Activated CD4-positive, alpha-beta T cell treated with anti-CD3 and anti-CD28 coated beads, Interleukin-2, amount 50 U/mL, for 24 hours (primary cell): ENCODE results near the gene SPATA31C1.
"Not testable (repeated sequence)": the region's sequence is repeated elsewhere in the genome, so short reads cannot be mapped to it uniquely, and the experiment has no call there.

Source experiments
- DNase-seq, 2 donors: peaks; one replicate each; pipeline ENCODE4 v3.0.0-alpha.2; 2020; ENCODE audit warnings: low read depth in 1 of 2, low spot score in 1 of 2

The SPATA31C1 gene

DNA sequence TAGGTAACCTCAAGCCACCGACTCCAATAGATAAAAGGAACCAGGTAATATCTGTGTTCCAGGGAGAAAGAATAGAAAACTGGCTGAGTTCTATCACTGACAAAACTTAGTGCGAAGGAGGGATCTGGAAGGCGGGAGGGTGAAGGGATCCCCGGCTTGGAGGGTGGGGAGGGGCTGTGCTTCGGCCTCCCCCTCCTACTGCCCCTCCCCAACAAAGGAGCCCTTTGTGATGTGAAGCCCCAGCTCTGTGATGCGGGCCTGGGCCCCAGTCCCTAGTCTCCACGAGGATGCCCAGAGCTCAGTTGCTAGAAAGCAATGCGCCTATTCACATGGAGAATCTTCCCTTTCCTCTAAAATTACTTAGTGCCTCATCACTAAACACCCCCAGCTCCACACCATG is at the start of gene SPATA31C1:
Gene SPATA31C1, plus strand, starts transcription at position 301 of the 400 bp plus-strand sequence.
- DNase-seq, result not testable (repeated sequence)

DNA sequence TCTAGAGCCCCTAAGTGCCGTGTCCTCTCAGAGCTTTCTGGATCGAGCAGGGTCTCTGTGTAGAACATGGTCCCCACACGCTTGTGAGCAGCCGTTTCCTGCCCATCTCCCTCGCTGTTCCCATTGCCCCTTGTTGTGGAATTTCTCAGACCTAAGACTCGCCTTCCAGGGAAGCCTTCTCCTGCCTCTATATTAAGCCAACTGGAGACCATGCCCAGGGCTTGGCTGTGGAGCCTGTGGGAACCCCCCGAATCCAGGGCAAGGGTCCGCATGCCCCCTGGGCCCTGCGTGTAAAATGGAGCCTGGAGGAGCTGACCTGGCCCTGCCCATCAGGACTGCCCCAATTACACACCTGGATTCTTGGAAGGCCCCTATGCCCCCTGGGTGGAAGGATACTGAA is 49.6 kb upstream of the SPATA31C1 start:
- DNase-seq, result no peak

- no peak for DNase-seq
These were observed 49.1 kb upstream of the SPATA31C1 start for GRCh38 chr9:87868635-87869034.

- no peak for DNase-seq
These were observed 48.7 kb upstream of the SPATA31C1 start for GRCh38 chr9:87869082-87869481.

DNA sequence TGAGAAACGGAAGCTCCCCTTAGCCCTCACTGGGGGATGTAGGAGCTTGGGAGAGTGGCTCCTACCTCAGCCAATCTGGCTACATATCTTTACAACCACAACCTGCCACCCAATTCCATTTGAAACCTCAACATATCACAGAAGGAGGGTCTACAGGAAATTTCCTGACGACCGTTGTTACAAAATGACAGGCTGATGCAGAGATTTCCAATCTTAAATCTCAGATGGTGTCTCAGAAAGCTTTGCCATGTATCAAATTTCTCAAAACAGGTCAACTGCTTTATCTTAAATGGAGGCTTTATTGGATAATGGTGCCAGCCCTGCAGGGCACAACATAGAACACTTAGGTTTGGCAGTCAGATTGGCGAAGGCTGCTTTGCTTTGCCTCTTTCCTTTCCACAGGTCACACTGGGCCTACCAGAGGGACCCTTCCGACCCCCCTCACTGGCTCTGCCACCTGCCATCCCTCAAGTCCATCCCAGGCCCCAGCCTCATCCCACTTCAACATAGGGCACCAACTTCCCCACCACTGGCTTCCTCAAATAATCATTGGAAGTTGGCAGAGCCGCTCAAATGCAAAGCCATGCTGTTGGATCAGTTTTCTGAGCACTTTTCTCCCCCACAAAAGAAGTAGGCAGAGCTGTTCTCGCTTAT is 46.2 kb upstream of the SPATA31C1 start:
- no peak for DNase-seq

DNA sequence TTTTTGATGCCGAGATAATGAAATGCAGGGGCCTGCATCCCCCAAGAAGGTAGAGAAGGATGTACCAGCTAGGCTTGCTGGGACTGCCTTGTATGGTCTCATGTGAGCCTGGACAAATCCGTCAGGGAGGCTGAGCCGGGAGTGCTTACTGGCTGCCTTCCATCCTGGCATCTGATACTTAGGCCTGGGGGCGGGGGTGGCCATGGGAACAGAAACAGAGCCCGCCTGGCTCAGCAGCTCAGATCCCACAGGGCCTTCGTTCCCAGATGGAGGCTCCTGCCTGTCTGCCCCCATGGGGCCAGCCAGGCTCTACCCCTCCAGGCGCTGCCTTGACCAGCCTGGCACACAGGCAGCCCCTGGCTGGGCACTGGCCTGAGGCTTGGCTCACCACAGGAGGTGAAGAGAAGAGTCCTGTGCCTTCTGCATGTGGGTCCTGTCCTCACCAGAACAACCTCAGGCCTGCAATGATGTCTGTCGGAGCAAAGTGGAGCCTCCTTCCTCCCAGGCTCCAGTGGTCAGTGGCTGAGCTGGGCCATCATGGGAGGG is 45.6 kb upstream of the SPATA31C1 start:
- no peak for DNase-seq

DNA sequence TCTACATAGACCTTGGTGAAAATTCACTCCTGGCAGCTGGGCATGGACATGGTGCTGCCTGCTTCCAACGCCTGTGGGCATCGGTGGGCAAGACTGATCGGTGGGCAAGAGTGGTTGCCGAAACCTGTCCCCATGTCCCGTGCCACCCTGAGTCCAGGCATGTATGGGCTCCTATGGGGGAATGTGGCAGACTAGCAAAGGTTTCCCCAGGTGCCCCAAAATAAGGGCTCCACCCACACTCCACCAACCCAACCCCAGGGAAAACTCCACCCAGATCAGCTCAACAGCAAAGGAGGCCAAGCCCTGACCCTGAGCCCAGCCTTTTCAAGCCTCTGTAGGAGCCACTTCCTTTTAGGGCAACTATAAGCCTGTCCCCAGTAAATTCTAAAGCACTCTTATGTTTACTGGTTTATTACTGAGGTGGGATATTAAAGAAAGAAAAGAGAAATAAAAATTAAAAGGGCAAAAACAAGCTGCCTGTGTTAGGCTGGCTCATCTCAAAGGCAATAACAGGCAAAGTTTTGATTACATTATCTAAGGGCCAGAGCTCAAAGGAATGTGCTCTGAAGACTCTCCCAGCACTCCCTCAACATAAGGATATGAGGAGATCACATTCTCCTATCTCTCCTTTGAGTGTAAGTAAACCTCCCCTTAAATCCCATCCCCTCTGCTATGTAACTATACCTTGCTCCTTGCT is 44.0 kb upstream of the SPATA31C1 start:
- DNase-seq, result no peak

DNA sequence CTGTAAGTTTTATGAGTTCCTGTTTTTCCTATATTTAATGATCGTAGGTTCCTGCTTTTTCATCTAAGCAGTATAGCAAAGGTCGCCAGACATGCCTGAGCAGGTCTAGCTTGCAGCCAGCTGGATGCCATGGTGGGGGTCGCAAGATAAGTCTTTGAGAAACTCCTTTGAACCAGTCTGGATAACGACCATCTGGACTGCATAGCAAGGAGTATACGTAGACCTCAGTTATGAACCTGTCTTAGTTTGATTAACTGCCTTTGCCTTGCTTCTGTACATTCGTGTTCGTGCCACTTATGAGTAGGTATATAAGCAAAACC is 43.5 kb upstream of the SPATA31C1 start:
- DNase-seq, result no peak

DNA sequence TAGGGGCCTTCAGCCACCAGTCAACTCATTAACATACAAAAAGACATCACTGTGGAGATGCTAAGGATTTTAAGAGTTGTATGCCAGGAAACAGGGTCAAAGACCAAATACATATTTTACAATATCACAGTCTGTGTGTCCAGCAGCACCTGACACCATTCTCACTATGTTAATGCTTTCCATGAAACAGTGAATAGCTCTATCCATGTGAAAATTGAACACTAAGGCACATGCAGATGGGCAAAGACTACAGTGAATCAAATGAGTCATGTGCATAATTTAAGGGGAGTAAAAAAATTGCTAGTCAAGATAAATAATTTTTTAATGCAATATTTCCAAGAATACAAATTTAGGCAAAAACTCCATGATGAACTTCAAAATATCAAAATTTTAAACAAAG is 42.7 kb upstream of the SPATA31C1 start:
- no peak for DNase-seq

- DNase-seq, result no peak
These were observed 41.8 kb upstream of the SPATA31C1 start for GRCh38 chr9:87875831-87876545.

- no peak for DNase-seq
These were observed 41.1 kb upstream of the SPATA31C1 start for GRCh38 chr9:87876708-87877107.

DNA sequence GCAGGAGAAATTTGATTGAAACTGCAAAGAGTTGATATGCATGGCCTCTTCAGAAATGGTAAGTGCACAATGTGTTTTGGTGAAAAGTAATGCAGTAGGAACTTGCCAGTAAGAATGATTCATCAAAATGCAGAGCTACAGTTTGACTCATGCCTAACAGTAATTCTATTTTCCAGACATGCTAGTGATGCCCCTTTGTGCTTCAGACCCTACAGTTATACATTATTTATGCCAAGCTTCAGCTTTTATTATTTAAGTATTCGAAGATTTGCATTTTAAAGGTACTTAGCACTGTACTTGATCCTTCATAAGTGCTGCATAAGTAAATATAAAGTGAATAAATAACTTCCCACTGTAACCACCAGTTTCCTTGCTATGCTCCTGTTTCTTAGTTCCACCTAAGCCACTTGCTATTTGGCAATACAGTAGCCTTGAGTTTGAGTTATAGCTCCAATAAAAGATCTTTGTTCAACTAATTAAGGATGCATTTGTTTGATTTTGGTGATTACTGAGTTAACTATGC is 38.7 kb upstream of the SPATA31C1 start:
- DNase-seq, result no peak

- no peak for DNase-seq
These were observed 37.6 kb upstream of the SPATA31C1 start for GRCh38 chr9:87880116-87880515.

GRCh38 chr9:87880683-87881082 is 37.1 kb upstream of the SPATA31C1 start:
- DNase-seq, result no peak

DNA sequence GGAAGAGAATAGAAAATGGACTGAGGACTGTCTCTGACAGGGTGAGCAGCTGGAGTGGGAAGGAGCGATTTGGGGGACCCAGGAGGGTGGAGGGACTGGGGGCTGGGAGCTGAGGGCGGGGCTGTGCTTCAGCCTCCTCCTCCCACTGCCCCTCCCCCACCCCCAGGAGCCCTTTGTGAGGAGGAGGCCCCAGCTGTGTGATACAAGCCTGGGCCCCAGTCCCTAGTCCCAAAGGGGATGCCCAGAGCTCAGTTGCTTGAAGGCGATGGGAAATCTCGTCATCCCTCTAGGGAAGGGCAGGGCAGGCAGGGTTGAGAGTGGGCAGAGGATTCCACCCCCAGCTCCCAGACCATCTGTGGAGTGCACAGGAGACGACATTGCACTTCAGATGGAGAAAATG is 35.1 kb upstream of the SPATA31C1 start, which contains the start of gene SPATA31E1:
Gene SPATA31E1, plus strand, starts transcription at position 251 of the 400 bp plus-strand sequence. Its CDS starts 15 bp downstream, at position 266.
- no peak for DNase-seq

DNA sequence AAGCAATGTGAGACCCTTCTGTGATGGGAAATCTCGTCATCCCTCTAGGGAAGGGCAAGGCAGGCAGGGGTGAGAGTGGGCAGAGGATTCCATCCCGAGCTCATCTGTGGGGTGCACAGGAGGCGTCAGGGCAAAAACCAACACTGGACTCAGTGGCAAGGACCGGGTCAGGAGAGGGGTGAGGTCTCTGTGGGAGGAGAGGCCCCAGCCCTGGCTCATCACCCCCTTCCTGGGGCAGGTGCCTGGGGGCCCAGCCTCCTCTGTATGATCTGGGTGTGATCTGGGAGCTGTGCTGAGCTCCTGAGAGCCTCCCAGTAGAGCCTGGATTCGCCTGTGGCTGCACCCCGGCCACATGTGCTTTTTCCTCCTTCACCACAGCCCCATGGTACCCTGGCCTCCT is 34.5 kb upstream of the SPATA31C1 start:
- no peak for DNase-seq

DNA sequence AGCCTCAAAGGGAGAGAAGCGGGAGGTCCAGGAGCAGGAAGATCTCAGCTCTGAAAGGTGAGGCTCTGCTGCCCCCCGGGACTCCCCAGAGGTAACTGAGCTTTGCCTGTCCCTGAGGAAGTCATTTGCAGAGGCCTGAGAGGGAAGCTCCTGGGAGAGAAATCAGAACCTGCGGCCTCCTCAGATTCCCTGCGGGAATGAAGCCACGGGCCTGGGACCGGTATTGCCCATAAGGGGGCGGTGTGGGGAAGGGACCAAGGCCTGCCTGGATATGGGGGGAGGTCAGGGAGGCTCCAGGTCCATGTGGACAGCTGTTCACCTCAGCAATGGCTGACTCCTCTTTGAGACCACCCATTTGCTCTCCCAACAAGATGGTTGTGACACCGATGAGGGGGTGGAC is 33.8 kb upstream of the SPATA31C1 start:
- no peak for DNase-seq

GRCh38 chr9:87884578-87885459 is 32.9 kb upstream of the SPATA31C1 start:
- DNase-seq, result no peak

GRCh38 chr9:87885484-87886189 is 32.1 kb upstream of the SPATA31C1 start:
- DNase-seq, result no peak
